ENCODE data around the gene SYT8. TPM values are rescaled to one million over a fixed set of nuclear protein-coding genes. Genes with fewer than 3 reads are reported as not detected.
A peak's percentile ranks its signal among the peaks of the same experiment; 100 is the strongest.

Gene SYT8, protein sequence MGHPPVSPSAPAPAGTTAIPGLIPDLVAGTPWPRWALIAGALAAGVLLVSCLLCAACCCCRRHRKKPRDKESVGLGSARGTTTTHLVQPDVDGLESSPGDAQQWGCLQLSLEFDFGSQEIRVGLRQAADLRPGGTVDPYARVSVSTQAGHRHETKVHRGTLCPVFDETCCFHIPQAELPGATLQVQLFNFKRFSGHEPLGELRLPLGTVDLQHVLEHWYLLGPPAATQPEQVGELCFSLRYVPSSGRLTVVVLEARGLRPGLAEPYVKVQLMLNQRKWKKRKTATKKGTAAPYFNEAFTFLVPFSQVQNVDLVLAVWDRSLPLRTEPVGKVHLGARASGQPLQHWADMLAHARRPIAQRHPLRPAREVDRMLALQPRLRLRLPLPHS
- 1 to 10 TPM; 1.7 to 4.1 TPM for total RNA-seq

DNA sequence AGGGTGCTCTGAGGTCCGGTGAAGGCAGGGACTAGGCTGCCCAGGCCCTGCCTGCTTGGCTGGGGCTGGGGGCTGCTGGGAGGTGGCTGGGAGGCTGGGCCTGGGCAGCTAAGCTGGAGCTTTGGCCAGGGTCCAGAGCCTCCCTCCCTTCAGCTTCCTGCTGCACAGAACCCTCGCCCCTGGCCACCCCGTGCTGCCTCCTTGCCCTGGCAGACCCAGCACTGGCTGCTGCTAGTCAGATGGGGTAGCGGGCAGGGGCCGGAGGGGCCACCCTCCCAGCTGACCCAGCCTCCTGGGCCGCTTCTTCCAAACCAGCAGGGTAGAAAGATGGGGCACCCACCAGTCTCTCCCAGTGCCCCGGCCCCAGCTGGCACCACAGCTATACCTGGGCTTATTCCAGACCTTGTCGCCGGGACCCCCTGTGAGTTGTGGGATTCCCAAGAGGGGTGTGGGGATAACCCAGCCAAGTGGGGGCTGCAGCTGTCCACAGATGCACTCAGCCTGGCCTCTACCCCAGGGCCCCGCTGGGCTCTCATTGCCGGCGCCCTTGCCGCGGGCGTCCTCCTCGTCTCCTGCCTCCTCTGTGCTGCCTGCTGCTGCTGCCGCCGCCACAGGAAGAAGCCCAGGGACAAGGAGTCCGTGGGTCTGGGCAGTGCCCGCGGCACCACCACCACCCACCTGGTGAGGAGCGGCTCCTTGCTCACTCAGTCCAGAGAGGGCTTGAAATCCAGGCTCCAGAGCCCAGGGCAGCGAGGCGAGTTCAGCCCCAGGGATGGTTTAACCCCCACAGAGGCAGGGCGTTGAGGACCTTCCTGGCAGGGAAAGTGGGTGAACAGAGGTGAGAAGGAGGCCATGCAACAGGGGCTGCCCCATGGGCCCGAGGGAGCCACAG is at the start of gene SYT8:
Gene SYT8 (plus strand): TSS at position 212 of the 892 bp plus-strand sequence. CDS start 116 bp downstream, at position 328.
- Histone ChIP-seq H3K27me3 (replicated peaks; ENCODE audit: insufficient read depth) (no peaks in the 10 kb centered on the region), H3K9me3 (no peaks in the 10 kb centered on the region), H3K36me3 (no peaks in the 10 kb centered on the region), H3K27ac (peak within 1 kb of the TSS; percentile 51 to 74), H3K4me1 (replicated peaks) (peaks cover 5% of the 10 kb centered on the region), H3K4me3 (no peak within 1 kb of the TSS)
- DNase-seq (ENCODE audit: low spot score) = no peak
- 81% methylated on average over 24 of the region's 26 CpGs for WGBS
- intact Hi-C loops (cut with DNase I) = loop anchor here (5.0 kb wide), 2 partner anchors 47 to 317 kb away; no protein-coding TSS in a partner anchor
- TF ChIP-seq POLR2A (IDR thresholded peaks at IDR 0.05) (no peak), POLR2AphosphoS5 (IDR thresholded peaks at IDR 0.05) (no peak)
- TF ChIP-seq, protein P1, sequence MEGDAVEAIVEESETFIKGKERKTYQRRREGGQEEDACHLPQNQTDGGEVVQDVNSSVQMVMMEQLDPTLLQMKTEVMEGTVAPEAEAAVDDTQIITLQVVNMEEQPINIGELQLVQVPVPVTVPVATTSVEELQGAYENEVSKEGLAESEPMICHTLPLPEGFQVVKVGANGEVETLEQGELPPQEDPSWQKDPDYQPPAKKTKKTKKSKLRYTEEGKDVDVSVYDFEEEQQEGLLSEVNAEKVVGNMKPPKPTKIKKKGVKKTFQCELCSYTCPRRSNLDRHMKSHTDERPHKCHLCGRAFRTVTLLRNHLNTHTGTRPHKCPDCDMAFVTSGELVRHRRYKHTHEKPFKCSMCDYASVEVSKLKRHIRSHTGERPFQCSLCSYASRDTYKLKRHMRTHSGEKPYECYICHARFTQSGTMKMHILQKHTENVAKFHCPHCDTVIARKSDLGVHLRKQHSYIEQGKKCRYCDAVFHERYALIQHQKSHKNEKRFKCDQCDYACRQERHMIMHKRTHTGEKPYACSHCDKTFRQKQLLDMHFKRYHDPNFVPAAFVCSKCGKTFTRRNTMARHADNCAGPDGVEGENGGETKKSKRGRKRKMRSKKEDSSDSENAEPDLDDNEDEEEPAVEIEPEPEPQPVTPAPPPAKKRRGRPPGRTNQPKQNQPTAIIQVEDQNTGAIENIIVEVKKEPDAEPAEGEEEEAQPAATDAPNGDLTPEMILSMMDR (IDR thresholded peaks at IDR 0.05) = no peak

DNA sequence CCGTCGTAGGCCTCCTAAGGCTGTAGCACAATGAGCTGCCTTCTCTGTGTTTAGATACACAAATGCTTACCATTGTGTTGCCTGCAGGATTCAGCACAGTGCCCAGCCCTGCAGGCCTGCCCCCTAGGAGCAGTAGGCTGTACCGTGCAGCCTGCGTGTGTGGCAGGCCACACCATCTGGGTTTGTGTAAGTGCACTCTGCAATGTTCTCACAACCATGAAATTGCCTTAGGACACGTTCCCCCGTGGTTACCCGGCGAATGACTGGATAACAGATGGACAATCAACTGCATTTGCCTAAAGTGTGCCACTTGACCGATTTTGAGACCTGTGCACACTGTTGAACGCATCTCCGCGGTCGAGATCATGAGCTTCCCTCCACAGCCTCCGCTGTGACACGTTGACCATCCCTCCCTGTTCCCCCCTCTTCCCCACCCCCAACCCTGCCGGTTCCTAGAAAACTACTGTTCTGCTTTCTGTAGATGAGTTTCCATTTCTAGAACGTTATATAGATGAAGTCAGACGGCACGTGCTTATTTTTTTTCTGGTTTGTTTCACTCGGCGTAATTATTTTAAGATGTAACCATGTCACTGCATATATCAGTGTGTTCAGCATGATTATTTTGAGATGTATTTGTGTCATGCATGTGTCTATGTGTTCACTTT is 48.9 kb upstream of the SYT8 start:
- intact Hi-C loops (cut with DNase I) = no loop called here
- WGBS = 72% methylated on average over 21 of the region's 21 CpGs
- no peaks in the 10 kb centered on the region for H3K36me3 ChIP-seq

DNA sequence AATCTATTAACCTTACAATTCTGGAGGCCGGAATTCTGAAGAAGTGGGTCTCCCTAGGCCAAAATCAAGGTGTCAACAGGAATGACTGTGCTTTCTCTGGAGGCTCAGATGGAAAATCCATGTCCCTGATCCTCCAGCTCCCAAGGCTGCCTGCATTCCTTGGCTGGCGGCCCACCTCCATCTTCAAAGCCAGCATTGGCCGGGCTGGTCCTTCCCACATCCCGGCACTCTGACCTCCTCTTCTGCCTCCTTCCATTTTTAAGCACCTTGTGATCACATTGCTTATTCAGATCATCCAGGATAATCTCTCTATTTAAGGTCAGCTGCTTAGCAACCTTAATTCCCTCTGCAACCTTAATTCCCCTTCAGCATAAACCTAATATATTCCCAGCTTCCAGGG is 48.3 kb upstream of the SYT8 start:
- Histone ChIP-seq H3K27me3 (replicated peaks; ENCODE audit: insufficient read depth) (no peaks in the 10 kb centered on the region), H3K9me3 (no peaks in the 10 kb centered on the region), H3K27ac (no peak overlapping the region), H3K36me3 (no peaks in the 10 kb centered on the region), H3K4me1 (replicated peaks) (no peaks in the 10 kb centered on the region), H3K4me3 (no peak overlapping the region)
- WGBS = 92% methylated on average over 4 of the region's 4 CpGs
- no peak for DNase-seq (ENCODE audit: low spot score)
- intact Hi-C loops (cut with DNase I) = no loop called here
- TF ChIP-seq POLR2AphosphoS5 (IDR thresholded peaks at IDR 0.05) (no peak), POLR2A (IDR thresholded peaks at IDR 0.05) (no peak)
- TF ChIP-seq, protein P1 (IDR thresholded peaks at IDR 0.05) = no peak

More for the DNA sequence above, 48.9 kb upstream of the SYT8 start:
- H3K27me3 ChIP-seq (replicated peaks; ENCODE audit: insufficient read depth) = no peaks in the 10 kb centered on the region
- no peaks in the 10 kb centered on the region for H3K9me3 ChIP-seq
- no peaks in the 10 kb centered on the region for H3K4me1 ChIP-seq (replicated peaks)
- no peak overlapping the region for H3K27ac ChIP-seq
- DNase-seq (ENCODE audit: low spot score) = no peak
- TF ChIP-seq POLR2A (IDR thresholded peaks at IDR 0.05) (no peak), POLR2AphosphoS5 (IDR thresholded peaks at IDR 0.05) (no peak)
- TF ChIP-seq, protein P1 (IDR thresholded peaks at IDR 0.05) = no peak
- H3K4me3 ChIP-seq = no peak overlapping the region

DNA sequence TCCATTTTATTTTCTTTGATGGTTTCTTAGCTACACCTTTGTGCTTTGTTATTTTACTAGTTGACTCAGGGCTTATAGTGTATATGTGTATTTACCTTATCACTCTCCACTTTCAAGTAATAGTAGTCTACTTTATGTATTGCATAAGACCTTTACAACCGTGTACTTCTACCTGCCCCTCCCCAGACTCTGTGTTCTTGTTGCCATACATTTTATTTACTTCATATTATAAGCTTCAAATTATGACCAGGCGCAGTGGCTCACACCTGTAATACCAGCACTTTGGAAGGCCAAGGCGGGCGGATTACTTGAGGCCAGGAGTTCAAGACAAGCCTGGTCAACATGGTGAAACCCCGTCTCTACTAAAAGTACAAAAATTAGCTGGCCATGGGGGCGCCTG is 42.9 kb upstream of the SYT8 start:
- intact Hi-C loops (cut with DNase I) = no loop called here
- H3K27ac ChIP-seq = no peak overlapping the region
- no peaks in the 10 kb centered on the region for H3K4me1 ChIP-seq (replicated peaks)
- WGBS = 66% methylated on average over 6 of the region's 6 CpGs
- no peak for DNase-seq (ENCODE audit: low spot score)
- H3K4me3 ChIP-seq = no peak overlapping the region
- no peaks in the 10 kb centered on the region for H3K27me3 ChIP-seq (replicated peaks; ENCODE audit: insufficient read depth)
- no peaks in the 10 kb centered on the region for H3K36me3 ChIP-seq
- TF ChIP-seq POLR2AphosphoS5 (IDR thresholded peaks at IDR 0.05) (no peak), POLR2A (IDR thresholded peaks at IDR 0.05) (no peak)
- TF ChIP-seq, protein P1 (IDR thresholded peaks at IDR 0.05) = no peak
- H3K9me3 ChIP-seq = no peaks in the 10 kb centered on the region

Measured in prostate gland (tissue), 2 donors.